Thymus (tissue), 11 donors: Measurements from ENCODE around the gene SRPX2. TPM values are rescaled to one million over a fixed set of nuclear protein-coding genes. Genes with fewer than 3 reads are reported as not detected.
A peak's percentile ranks its signal among the peaks of the same experiment; 100 is the strongest.

ENCODE experiments used
- DNase-seq, 9 donors: peaks; one replicate each; pipeline ENCODE4 v3.0.0-alpha.2; 2013; ENCODE audit warnings: low spot score in 9 of 9, low read depth in 6 of 9, missing footprints in 1 of 9
- H3K27ac ChIP-seq, 2 donors: one replicate each; pipeline ENCODE4 v1.5.1; 2013; ENCODE audit warnings: control low read depth in 1 of 2, low read depth in 1 of 2, low read length in 1 of 2, mild to moderate bottlenecking in 1 of 2, moderate library complexity in 1 of 2
- H3K27me3 ChIP-seq, 2 donors: one replicate each; pipeline ENCODE4 v1.5.1; 2013; ENCODE audit warnings: low read length in 1 of 2; ENCODE audit not compliant: control insufficient read depth in 2 of 2, insufficient read depth in 1 of 2
- H3K36me3 ChIP-seq, 2 donors: one replicate each; pipeline ENCODE4 v1.5.1; 2013; ENCODE audit warnings: low read length in 1 of 2, mild to moderate bottlenecking in 1 of 2, moderate library complexity in 1 of 2; ENCODE audit not compliant: control insufficient read depth in 2 of 2, insufficient read depth in 2 of 2
- H3K4me1 ChIP-seq, 2 donors: one replicate each; pipeline ENCODE4 v1.5.1; 2013; ENCODE audit warnings: low read length in 2 of 2; ENCODE audit not compliant: control insufficient read depth in 2 of 2, insufficient read depth in 2 of 2
- H3K4me3 ChIP-seq, 2 donors: one replicate each; pipeline ENCODE4 v1.5.1; 2013; ENCODE audit warnings: low read length in 2 of 2, control low read depth in 1 of 2, mild to moderate bottlenecking in 1 of 2
- H3K9me3 ChIP-seq, 2 donors: one replicate each; pipeline ENCODE4 v1.5.1; 2013; ENCODE audit warnings: low read length in 1 of 2, mild to moderate bottlenecking in 1 of 2; ENCODE audit not compliant: control insufficient read depth in 2 of 2, insufficient read depth in 1 of 2
- WGBS: extraction: QIAGEN DNeasy Blood & Tissue Kit; methylation state at CpG from one replicate; pipeline ENCODE4 v1.1.7; 2013; 5-methylcytosine and 5-hydroxymethylcytosine counted together
- polyA plus RNA-seq: library from polyadenylated mRNA; stranded (reverse); fragments of 200-250 nt; gene quantifications from one replicate; pipeline ENCODE4 v1.2.3, GENCODE V29; 2013
- total RNA-seq: library from RNA; stranded (reverse); fragments of 120-200 nt; gene quantifications from one replicate; pipeline ENCODE4 v1.2.4, GENCODE V29; 2013
- donor health status: healthy.

The SRPX2 gene
- total and polyA plus RNA-seq, 2 donors = 1.6 to 2.2 TPM

DNA sequence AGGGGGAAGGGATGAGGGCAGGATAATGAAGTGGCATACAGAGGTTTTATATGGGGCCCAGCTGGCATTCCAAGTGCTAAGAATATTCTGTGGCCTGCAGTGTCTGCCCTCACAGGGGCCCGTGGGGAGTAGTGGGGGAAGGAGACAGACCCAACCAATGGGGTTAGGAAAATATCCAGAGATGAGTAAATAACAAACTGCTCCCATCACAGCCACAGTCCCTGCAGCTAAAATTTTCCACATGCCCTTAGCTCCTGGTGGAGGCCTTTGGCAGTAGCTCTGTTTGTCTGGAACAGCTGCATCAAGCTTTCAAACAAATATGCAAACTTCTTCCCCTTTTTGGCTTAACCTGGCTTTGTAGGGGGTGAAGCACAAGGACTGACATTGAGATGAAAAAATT, 3.1 kb downstream of the SRPX2 start:
- H3K9me3 ChIP-seq = no peaks in the 10 kb centered on the region
- no peaks in the 10 kb centered on the region for H3K4me1 ChIP-seq
- no peak for DNase-seq
- H3K36me3 ChIP-seq = no peaks in the 10 kb centered on the region
- H3K27me3 ChIP-seq = no peaks in the 10 kb centered on the region
- WGBS = 65% methylated on average over 1 of the region's 1 CpG
- no peak overlapping the region for H3K4me3 ChIP-seq
- H3K27ac ChIP-seq = no peak overlapping the region

DNA sequence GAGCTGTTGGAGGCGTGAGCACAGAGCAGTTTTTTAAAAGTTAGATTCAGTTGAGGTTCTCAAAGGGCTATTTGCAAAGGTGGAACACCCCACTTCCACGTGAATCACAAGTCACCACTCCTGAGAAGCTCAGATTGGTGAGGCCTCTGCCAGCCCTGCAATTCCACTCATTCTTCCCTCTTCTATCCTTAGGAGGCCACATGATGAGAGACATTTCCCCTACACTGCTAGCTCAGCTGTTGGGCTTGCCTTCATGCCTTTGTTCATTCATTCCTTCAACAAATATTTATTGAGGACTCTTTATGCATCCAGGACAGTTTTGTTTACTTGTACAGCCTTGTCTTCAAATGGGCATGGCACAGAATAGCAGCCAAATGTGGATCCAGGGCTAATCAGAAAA, 3.7 kb downstream of the SRPX2 start:
- no peak overlapping the region for H3K27ac ChIP-seq
- no peaks in the 10 kb centered on the region for H3K4me1 ChIP-seq
- WGBS = 88% methylated on average over 2 of the region's 2 CpGs

DNA sequence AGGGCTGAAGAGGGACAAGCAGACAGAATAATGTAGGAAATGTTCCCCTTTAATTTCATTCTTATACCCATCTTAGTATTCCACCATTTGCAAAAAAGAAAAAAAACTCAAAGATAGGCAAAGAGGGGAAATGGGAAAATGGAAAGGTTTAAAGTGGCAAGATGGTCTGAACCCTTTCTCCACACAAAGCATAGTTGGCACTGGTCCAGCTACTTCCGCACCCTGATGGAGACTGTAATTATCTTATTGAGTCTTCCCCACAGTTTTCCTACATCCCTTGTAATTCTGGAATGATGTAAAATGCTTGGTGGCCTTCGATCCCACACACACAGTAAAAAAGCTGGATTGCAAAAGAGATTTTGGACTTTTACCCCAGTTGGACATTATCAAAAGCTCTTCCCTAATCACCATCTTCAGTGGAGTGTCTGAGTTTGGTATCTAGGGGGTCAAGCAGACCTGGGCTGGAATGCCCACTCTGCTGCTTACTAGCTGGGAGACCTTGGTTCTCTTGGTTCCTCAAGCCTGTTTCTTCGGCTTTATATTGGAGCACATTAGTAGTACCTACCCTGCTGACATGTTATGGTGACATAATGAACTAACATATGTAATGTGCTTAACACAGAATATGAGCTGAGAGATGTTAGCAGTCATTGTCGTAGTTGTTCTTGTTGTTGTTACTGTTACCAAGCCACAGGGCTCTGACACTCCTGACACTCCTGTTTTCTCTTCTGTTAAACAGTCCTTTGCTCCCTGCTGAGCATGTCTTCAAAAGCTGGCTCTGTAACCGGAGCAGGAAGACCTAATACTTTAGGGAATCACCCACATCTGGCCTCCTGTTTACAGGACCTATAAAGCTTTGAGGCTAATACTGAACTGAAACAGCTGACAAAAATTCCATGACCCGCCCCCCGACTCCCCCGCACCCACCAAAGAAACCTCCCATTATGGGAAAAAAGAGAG, 4.7 kb downstream of the SRPX2 start:
- Histone ChIP-seq H3K36me3 (no peaks in the 10 kb centered on the region), H3K4me3 (no peak overlapping the region), H3K9me3 (no peaks in the 10 kb centered on the region), H3K4me1 (no peaks in the 10 kb centered on the region), H3K27me3 (no peaks in the 10 kb centered on the region), H3K27ac (peak overlapping the region in 1 of 2 donors; percentile 7)
- WGBS = 93% methylated on average over 8 of the region's 8 CpGs
- no peak for DNase-seq

More for the DNA sequence above, 3.7 kb downstream of the SRPX2 start:
- DNase-seq = no peak
- H3K4me3 ChIP-seq = no peak overlapping the region
- H3K36me3 ChIP-seq = no peaks in the 10 kb centered on the region
- H3K27me3 ChIP-seq = no peaks in the 10 kb centered on the region
- H3K9me3 ChIP-seq = no peaks in the 10 kb centered on the region

DNA sequence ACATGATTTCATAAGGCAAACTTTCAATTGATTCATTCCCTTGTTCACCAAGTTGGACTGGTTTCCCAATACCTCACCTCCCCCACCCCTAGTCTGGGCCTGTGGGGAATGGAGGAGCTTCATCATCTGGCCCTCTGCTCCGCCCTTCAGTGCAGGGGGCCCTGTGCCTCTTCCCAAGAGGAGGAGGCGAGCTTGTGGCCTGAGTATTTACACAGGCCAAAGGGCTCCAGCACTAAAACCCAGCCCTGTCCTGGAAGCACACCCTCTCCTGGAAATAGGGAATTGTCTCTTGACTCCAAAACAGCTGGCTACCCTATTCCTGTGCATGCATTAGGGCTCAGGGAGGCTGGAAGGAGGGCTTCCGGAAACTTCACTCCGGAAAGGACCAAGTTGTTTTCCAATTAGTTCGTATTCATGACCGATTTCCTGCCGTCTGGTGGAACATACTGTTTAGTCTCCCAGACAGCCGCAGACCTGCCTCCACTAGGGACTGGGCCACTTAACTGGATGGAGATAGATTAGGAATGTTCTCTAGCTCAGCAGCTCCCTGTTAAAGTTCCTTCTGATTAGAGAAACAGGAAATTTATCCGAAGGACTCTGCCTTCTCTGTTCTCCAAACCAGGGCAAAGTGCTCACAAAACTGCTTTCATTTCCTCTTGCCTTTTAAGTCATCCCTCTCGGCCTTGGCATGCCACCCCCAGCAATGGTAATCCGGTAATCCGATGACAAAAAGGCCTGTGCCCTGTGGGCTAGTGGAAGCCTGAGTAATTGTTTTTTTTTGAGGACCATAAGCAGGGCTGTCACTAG, 5.8 kb downstream of the SRPX2 start:
- no peaks in the 10 kb centered on the region for H3K27me3 ChIP-seq
- H3K9me3 ChIP-seq = no peaks in the 10 kb centered on the region
- no peaks in the 10 kb centered on the region for H3K4me1 ChIP-seq
- WGBS = 88% methylated on average over 12 of the region's 12 CpGs
- H3K36me3 ChIP-seq = no peaks in the 10 kb centered on the region
- H3K27ac ChIP-seq = peak overlapping the region in 1 of 2 donors; percentile 11
- H3K4me3 ChIP-seq = no peak overlapping the region
- DNase-seq = no peak

DNA sequence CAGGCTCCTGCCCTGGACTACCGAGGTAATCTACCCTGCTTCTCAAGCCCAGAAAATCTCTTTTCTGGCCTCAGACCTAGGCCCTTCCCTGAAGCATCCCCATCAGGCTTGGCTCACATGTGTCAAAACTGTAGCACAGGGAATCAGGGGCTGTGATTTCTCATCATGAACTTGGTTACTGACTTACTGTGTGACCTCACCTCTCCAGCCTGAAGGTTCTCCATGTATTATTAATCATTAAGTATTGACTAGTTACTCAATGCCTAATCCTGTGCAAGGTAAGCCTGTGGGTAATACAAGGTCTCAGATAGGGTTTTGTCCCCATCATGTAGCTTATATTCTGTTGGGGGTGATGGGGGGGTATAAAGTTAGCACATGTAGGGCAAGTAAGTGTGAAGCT, 6.8 kb downstream of the SRPX2 start:
- Histone ChIP-seq H3K36me3 (no peaks in the 10 kb centered on the region), H3K4me1 (no peaks in the 10 kb centered on the region), H3K4me3 (no peak overlapping the region), H3K27ac (no peak overlapping the region), H3K27me3 (no peaks in the 10 kb centered on the region), H3K9me3 (no peaks in the 10 kb centered on the region)
- WGBS = 97% methylated on average over 1 of the region's 1 CpG
- no peak for DNase-seq

DNA sequence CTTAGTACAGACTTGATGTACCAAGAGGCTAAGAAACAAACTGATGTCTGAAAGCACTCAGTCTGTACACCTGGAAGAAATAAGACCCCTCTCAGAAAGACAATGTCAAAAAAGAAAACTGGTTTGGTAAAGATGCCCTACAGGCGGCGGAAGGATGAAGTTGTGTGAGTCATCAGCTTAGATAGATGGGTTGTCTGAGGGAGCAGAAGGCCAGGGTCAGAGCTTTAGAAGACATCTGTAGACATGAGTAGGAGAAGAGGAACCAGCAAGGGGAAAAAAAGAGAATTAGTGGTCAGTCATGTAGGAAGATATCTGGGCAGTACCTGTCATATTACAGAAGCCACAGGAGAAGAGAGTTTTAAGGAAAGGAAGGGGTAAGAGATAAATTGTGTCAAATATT, 8.3 kb downstream of the SRPX2 start:
- Histone ChIP-seq H3K9me3 (no peaks in the 10 kb centered on the region), H3K27me3 (no peaks in the 10 kb centered on the region), H3K4me3 (no peak overlapping the region), H3K4me1 (no peaks in the 10 kb centered on the region), H3K27ac (no peak overlapping the region), H3K36me3 (no peaks in the 10 kb centered on the region)
- no peak for DNase-seq
- WGBS = 98% methylated on average over 2 of the region's 2 CpGs

DNA sequence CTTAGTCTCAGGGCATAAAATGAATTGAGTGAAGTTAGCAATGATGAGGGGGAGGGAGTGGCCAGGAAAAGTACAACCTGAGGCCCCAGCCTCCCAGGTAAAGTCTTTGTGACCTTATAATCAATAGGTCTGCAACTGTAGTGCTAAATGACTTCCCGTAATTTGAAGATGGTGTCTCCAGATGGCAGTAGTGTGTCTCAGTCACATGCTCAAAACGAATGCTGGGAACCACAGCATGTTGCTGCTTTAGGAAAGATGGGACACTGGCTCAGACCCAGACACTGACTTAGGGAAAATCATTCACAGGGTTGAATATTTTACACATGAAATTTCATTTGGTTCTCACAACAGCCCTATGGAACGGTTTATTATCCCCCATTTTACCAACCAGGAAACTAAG, 10.3 kb downstream of the SRPX2 start:
- Histone ChIP-seq H3K36me3 (no peaks in the 10 kb centered on the region), H3K4me3 (no peak overlapping the region), H3K9me3 (no peaks in the 10 kb centered on the region), H3K27me3 (no peaks in the 10 kb centered on the region), H3K27ac (no peak overlapping the region), H3K4me1 (no peaks in the 10 kb centered on the region)
- 56% methylated on average over 3 of the region's 3 CpGs for WGBS
- no peak for DNase-seq

DNA sequence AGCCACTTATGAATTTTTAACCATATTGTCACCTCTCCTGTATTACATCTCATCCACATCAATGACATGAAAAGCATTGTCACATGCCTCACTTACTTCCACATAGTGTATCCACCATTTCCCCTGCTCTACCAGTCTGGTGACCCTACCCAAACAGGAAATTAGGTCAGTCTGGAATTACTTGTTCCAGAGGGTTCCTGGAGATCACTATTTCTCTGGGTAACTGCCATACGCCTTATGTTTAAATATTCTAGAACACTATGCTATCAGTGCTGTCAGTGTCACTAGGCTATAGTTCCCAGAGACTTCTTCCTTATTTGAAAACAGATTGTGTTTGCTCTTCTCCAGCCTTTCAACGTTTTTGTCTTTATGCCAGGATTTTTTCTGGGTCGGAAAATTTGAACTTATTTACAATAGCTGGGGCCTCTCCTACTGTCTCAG, 15.0 kb downstream of the SRPX2 start:
- H3K4me1 ChIP-seq = no peaks in the 10 kb centered on the region
- WGBS = 69% methylated on average over 3 of the region's 3 CpGs
- no peak overlapping the region for H3K4me3 ChIP-seq
- no peaks in the 10 kb centered on the region for H3K9me3 ChIP-seq
- H3K27ac ChIP-seq = no peak overlapping the region
- H3K27me3 ChIP-seq = no peaks in the 10 kb centered on the region
- H3K36me3 ChIP-seq = no peaks in the 10 kb centered on the region
- DNase-seq = no peak
